ENCODE measurements around the gene VWA5B2.

VWA5B2 gene

DNA sequence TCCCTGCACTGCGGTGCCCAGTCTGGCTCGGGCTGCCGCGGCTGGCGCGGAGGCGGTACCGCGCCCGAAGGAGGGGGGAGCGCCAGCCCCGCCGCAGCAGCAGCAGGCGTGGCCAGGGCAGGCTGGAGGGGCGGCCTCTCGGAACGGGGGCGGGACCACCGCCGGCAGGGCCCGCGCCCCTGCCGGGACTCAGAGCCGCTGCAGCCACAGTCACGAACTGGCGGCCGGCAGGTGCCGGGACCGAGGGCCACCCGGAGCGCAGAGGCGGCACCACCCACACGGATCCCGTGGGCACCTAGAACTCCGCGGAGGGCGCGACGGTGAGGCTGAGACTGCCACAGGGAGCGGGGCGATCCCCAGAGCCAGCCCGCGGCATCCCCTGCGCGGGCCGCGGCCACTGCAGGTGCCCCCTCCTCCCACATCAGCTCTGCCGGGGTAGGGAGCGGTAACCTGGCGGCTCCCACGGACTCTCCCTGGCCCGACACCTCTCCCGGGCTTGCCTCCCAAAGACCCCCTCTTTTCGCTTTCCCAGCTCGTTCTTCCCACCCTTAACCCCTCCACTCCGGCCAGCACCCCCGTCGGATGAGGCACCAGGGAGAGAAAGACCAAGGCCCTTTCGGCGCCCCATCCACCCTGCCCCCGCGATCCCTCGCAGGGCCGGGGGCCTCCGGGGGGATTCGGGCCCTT, at the start of gene VWA5B2:
TSS of gene VWA5B2 (plus strand) at position 192 of the 687 bp plus-strand sequence. CDS start 944 bp downstream, outside the sequence.
- peak; percentile 82 for DNase-seq

DNA sequence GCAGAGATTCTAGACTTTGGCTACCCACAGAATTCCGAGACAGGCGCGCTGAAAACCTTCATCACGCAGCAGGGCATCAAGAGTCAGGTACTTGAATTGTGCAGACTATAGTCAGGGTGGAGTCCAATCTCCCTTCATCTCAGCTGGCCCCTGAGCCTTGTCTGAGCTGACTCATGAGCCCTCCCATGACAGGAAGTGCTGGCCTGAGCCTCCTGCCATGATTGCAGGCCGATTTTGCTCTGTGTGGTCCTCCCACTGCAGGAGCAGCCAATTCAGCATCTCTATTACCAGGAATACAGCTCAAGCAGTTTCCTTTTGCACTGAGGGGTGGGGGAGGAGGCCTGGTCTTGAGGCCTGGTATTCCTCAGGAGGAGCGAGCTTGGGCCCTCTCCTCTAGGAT, 49.2 kb upstream of the VWA5B2 start:
- no peak for DNase-seq

DNA sequence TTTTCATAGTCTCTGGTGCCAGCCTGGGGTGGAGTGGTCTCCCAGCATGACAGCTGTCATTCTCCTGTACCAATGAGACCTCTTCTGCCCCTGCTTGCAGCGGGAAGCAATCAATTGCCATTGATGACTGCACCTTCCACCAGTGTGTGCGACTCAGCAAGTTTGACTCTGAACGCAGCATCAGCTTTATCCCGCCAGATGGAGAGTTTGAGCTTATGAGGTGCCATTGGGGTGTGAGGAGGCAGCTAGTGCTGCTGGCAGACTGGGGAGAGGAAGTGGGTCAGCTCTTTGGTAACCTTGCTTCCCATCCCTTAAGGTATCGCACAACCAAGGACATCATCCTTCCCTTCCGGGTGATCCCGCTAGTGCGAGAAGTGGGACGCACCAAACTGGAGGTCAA, 47.8 kb upstream of the VWA5B2 start:
- DNase-seq: no peak

DNA sequence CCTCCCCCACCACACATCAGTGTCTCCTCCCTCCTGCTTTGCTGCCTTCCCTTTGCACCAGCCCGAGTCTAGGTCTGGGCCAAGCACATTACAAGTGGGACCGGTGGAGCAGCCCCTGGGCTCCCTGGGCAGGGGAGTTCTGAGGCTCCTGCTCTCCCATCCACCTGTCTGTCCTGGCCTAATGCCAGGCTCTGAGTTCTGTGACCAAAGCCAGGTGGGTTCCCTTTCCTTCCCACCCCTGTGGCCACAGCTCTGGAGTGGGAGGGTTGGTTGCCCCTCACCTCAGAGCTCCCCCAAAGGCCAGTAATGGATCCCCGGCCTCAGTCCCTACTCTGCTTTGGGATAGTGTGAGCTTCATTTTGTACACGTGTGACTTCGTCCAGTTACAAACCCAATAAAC, 45.7 kb upstream of the VWA5B2 start:
- DNase-seq: no peak

DNA sequence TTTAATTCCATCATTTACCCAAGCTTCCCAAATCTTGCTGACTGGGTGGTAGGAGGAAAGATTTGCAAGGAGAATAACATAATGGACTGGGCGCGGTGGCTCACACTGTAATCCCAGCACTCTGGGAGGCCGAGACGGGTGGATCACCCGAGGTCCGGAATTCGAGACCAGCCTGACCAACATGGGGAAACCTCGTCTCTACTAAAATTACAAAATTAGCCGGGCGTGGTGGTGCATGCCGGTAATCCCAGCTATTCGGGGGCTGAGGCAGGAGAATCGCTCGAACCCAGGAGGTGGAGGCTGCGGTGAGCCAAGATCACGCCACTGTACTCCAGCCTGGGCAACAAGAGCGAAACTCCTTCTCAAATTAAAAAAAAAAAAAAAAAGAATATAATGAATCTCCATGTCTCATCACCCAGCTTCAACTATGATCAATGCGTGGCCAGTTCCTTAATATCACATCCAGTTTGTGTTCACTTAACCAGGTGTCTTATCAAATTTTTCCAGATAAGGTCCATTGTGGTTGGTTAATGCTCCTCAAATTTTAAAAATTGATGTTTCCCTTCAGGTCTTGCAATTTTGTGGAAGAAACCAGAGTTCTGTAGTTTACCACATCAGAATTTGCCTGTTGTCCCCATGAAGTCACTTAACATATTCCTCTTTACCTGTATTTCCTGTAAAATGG, 44.7 kb upstream of the VWA5B2 start:
- DNase-seq: no peak

DNA sequence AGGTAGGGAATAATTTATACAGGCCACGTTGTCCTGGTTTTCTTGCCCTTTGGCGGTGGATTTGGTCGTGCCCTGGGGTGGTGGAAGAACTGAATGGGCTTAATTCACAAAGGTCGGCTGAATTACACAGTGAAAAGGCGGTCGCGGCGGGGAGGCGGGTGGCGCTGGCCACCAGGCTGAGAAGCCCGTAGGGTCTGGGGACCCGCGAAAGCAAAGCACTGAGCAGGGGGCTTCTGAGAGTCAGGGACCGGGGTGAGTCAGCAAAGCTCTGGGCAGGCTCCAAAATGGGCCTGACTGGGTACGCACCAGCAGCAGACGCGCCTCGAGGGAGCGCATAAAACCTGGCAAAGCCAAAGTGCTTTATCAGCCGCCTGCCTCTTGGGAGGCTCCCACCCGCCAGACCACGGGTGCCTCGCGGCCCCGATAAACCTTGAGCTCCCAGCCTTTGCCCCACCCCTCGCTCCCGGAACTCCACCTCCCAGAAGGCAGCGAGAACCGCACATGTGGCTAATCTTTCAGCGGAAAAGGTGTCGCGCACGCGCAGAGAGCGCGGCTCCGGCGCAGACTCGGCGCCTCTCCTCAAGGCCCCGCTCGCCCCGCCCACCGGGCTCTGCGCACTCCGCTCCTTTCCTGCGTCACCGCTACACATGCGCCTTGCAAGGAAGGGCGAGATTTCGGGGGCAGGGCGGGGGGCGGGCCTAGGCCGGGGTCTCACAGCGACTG, 43.8 kb upstream of the VWA5B2 start:
- peak; percentile 99 for DNase-seq

DNA sequence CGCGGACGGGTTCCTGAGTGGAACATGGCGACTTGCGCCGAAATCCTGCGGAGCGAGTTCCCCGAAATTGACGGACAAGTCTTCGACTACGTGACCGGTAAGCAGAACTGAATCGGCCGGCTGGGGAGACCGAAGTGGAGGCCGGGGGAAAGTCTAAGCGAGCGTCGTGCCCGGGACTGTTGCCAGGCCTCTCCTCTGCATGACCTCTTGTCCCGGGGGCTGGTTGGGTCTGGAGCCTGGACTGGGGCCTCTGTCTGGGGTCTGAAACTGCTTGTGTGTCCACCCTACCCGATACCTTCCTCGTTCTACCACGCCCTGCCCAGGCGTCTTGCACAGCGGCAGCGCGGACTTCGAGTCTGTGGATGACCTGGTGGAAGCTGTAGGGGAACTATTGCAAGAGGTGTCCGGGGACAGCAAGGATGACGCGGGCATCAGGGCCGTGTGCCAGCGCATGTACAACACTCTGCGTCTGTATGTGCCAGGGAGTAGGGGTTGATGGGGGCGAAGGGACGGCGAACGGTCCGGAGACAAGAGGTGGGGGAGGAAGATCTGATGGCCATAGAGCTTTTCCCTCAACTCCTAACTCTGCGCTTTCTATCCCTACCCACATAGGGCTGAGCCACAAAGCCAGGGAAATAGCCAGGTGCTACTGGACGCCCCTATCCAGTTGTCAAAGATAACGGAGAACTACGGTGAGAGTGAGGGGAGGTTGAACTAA, 43.0 kb upstream of the VWA5B2 start, which contains the start of gene ABCF3:
TSS of gene ABCF3 (plus strand) at position 16 of the 718 bp plus-strand sequence. CDS start at position 25, 9 bp downstream.
- DNase-seq: no peak

DNA sequence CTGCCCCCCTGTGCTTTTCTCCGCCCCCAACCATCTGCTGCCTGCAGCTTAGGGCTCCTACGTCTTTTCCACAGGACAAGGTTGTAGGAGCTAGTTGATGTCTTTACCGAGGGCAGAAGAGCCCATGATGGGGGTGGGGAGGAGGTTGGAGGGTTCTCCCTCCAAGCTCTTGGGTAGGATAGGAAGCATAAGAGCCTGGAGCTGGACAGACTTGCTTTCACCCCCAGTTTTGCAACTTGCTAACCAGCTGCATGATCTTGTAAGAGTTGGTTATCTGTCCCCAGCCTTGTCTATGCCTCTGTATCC, 42.5 kb upstream of the VWA5B2 start:
- no peak for DNase-seq

DNA sequence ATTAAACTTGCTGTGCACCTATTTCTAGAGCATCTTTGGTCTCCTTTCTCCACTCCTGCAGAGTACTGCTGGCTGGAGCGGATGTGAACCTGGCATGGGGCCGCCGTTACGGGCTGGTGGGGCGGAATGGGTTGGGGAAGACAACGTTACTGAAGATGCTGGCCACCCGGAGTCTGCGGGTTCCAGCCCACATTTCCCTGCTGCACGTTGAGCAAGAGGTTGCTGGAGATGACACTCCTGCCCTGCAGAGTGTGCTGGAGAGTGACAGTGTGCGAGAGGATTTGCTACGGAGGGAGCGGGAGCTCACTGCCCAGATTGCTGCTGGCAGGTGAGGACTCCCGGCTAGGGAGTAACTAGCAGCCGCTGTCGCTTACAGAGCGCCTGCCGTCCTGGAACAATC, 41.3 kb upstream of the VWA5B2 start:
- no peak for DNase-seq

DNA sequence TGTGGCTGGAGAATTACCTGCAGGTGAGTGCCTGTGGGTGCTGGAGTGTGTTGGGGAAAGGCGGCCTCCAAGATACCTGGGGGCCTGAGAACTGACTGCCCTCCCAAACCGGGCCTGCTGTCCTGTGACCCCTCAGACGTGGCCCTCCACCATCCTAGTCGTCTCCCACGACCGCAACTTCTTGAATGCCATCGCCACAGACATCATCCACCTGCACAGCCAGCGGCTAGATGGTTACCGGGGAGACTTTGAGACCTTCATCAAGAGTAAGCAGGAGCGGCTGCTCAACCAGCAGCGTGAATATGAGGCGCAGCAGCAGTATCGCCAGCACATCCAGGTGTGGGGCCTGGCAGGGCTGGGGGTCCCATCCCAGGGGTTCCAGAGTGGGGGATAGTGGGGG, 40.0 kb upstream of the VWA5B2 start:
- no peak for DNase-seq

DNA sequence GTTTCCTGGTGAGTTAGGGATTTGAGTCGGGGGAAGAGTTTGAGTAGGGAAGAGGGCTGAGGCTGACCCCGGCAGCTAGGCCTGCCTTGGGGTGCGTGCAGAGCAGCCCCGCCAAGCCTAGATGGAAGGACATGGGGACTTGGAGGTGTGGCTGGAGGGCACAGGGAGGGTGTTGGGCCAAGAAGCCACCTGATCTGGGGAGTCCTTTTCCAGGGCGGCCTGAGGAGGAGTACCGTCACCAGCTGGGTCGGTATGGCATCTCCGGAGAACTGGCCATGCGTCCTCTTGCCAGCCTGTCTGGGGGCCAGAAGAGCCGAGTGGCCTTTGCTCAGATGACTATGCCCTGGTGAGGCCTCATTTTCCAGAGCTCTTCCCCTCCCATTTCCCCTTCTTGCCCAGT, 36.5 kb upstream of the VWA5B2 start:
- DNase-seq: no peak

DNA sequence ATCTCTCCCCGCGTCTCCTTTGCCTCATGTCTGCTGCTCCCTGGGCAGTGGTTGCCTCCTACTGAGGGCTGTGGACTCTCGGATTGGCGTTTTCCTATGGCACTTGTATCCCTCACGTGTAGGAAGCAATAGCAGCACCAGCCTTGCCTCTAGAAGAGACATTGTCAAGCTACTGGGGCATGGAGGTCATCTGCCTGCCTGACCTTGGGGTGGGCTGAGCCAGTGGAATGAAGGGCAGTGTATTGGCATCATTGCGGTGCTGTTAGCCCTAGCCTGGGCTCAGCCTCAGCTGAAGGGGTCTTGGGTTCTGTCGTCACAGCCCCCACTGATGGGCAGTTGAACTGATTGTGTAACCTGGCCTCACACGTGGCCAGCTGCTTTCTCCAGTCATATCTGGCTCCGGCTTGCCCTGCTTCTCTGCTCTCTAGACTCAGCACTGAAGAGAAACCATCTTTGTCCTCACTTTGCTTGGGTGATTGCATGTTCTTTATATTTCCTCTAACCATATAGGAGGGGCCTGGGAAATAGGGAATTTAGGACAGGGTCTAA, 35.3 kb upstream of the VWA5B2 start:
- no peak for DNase-seq

DNA sequence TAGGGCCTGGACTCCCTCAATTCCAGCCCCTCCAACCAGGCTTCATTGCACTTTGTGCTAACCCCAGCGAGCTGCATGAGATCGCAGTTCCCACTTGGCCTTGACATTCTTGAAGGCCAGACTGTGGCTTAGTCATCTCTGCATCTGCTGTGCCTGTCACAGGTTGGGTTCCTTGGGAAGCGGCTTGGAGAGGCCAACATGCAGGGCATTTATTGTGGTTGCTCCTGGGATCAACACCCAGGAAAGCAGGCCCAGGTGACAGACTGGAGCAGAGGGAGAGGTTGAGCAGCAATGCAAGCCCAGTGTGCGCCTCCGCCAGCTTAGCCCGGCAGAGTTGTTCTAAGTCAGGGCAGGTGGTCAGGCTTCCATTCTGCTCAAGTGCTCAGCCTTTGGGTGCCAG, 32.8 kb upstream of the VWA5B2 start:
- no peak for DNase-seq

DNA sequence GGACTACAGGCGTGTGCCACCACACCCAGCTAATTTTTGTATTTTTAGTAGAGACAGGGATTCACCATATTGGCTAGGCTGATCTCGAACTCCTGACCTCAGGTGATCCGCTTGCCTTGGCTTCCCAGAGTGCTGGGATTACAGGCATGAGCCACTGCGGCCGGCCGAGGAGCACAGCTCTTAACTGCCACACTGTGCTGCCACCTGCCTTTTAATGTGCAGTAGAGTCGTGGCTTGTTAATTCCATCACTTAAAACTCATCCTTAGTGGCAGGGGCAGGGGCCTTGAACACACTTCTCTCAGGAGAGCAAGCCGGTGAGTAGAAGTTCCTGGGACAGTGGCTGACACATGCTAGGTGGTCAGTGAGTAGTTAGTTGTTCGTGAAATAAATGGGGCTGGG, 30.9 kb upstream of the VWA5B2 start:
- no peak for DNase-seq

DNA sequence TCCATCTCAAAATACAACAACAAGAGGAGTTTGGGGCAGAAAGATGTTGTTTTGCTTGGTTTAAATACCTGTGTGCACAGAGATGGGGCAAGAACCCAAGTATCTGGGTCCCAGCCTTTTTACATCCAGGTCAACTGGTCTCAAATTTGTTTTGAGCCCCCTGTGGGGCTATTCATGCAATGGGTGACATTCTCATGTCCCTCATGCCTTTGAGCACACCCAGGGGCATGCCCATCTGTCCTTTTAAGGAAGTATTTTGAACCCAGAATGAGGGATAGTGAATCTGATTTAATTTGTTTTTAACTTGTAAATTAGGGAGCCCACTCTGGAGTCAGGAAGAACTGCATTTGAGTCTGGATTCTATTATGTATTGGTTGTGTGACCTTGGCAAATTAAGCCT, 28.6 kb upstream of the VWA5B2 start:
- no peak for DNase-seq

DNA sequence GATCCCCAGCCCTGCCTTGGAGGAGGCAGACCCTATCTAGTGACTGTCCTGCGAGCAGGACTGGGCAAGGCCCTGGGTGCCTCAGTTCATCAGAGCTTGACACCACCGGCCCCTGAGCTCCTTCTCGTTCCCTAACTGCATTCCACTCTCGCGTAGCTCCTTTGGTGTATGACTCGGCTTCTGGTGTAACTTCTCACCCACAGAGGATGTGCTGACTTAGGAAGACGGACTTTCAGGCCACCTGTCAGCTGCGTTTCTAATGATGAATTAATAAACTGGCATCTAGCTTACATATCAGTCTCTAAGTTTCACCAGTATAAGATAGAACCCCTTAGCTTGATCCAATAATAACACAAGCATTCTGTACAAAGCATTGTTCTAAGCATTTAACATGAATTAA, 25.9 kb upstream of the VWA5B2 start:
- no peak for DNase-seq

DNA sequence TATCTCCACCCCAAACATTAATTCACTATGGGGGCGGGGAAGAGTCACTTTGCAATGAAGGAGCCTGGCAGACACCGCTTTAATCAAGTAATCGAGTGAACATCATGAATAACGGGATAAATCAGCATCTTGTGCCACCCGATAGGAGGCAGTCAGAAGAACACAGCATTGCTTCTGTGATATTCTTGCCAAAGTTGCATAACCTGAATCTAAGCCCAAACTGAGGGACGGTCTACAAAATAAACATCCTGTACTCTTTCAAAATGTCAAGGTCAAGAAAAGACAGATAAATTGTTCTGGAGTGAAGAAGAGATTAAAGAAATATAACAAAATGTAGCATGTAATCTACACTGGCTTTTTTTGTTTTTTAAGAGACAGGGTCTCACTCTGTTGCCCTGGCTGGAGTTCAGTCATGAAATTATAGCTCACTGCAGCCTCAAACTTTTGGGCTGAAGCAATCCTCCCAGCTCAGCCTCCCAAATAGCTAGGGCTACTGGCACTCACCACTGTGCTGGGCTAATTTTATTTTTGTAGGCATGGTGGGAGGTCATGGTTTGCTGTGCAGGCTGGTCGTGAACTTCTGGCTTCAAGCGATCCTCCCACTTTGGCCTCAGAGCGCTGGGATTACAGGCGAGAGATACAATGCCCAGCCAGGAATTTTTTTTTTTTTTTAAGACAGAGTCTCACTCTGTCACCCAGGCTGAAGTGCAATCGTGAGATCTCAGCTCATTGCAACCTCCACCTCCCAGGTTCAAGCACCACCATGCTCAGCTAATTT, 20.1 kb upstream of the VWA5B2 start:
- no peak for DNase-seq

DNA sequence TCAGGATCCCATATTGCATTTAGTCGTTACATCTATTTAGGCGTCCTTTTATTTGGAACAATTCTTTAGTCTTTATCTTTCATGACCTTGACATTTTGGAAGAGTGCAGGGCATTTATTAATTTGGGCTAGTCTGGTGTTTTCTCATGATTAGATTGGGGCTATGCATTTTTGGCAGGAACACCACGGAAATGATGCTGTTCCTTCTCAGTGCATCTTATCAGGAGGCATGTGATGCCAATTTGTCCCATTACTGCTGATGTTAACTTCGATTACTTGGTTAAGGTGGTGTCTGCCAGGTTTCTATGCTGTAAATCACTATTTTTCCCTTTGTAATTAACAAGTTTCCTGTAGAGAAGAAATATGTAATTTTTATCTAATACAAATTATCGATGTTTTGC, 18.1 kb upstream of the VWA5B2 start:
- DNase-seq: no peak

DNA sequence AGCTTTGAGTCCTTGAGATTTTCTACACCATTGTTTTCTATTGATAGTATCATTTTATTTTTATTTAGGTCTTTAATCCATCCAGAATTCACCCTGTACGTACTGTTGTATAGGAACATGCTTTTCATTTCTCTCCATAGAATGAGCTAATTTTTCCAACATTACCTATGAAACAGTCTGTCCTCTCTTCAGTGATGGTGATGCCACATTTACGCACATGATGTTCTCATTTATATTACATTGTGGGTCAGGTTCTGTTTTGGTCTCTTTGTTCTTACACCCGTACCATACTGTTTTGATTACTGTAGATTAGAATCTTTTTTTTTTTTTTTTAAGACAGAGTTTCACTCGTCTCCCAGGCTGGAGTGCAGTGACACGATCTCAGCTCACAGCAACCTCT, 17.7 kb upstream of the VWA5B2 start:
- DNase-seq: no peak

DNA sequence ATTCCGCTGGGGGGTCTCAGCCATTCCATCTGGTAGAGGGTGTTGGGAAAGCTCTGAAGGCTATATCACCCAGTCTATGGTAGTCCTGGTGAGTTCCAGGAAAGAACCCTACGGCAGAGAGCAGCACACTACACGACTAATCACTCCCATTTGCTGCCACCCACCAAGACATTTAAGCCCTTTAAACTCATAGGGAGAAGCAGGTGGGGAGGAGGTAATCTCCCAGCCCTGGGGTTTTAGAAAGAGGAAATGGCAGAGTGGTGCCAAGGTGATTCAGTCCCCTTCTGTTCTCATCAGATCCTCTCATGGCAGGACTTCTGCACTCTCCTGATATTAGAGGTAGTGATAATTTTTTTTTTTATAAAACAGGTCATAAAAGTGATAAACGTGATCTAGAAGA, 10.6 kb upstream of the VWA5B2 start:
- no peak for DNase-seq

DNA sequence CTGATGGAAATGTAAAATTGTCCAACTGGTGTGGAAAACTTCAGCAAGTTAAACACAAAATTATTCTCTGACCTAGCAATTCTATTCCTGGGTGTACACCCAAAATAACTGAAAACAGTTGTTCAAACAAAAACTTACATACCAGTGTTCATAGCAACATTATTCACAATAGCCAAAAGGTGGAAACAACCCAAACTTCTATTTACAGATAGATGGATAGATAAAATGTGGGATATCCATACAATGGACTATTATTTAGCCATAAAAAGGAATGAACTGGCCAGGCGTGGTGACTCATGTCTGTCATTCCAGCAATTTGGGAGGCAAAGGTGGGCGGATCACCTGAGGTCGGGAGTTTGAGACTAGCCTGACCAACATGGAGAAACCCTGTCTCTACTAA, 6.9 kb upstream of the VWA5B2 start:
- no peak for DNase-seq

DNA sequence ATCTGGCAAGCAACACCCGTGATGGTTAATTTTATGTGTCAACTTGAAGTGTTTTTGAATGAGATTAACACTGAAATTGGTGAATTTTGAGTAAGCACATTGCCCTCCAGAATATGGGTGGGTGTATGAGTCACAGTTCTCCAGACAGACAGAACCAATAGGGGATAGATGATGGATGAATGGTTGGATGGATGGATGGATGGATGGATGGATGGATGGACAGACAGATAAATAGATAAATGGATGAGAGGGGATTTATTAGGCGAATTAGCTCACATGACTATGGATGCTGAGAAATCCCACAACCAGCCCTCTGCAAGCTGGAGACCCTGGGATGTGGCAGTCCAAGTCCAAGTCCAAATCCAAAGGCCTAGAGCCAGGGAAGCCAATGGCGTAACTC, 5.4 kb upstream of the VWA5B2 start:
- no peak for DNase-seq
